Measurements from ENCODE around the gene RAB3A.

The RAB3A gene

GRCh38 chr19:18150776-18151624 is 52.8 kb downstream of the RAB3A start:
- DNase-seq (ENCODE audit: low read depth): no peak

GRCh38 chr19:18149596-18149975 is 54.3 kb downstream of the RAB3A start:
- DNase-seq (ENCODE audit: low read depth): no peak

GRCh38 chr19:18147396-18147795 is 56.4 kb downstream of the RAB3A start:
- DNase-seq (ENCODE audit: low read depth): no peak

All from activated T-cell treated with anti-CD3 and anti-CD28 coated beads for 1 hour (primary cell).